ENCODE measurements around the gene PRKD1. TPM values are rescaled to one million over a fixed set of nuclear protein-coding genes. Genes with fewer than 3 reads are reported as not detected.
"Not testable (repeated sequence)": the region's sequence is repeated elsewhere in the genome, so short reads cannot be mapped to it uniquely, and the experiment has no call there.

Gene PRKD1
- total RNA-seq, 1 donor from 2014 or later, result 4.0 TPM

GRCh38 chr14:29724991-29725390 lies 202.7 kb downstream of the PRKD1 start:
- intact Hi-C loops (cut with DNase I), result no loop called here
- ATAC-seq (ENCODE audit: poor library complexity), result no peak

GRCh38 chr14:29722831-29723230 lies 204.8 kb downstream of the PRKD1 start:
- DNase-seq (no peak), ATAC-seq (ENCODE audit: poor library complexity) (no peak)
- intact Hi-C loops (cut with DNase I), result no loop called here

More at GRCh38 chr14:29724991-29725390, 202.7 kb downstream of the PRKD1 start:
- DNase-seq, result no peak

- no peak for ATAC-seq (ENCODE audit: poor library complexity)
- intact Hi-C loops (cut with DNase I), result no loop called here
- no peak for DNase-seq
These were observed 206.1 kb downstream of the PRKD1 start for GRCh38 chr14:29721586-29721985.

GRCh38 chr14:29717901-29718300 lies 209.7 kb downstream of the PRKD1 start:
- intact Hi-C loops (cut with DNase I), result loop anchor here (10.0 kb wide), 1 partner anchor 207 kb away; the partner anchor contains the start of gene PRKD1
- no peak for ATAC-seq (ENCODE audit: poor library complexity)
- DNase-seq, result no peak

GRCh38 chr14:29716150-29716549 lies 211.5 kb downstream of the PRKD1 start:
- intact Hi-C loops (cut with DNase I), result loop anchor here (10.0 kb wide), 1 partner anchor 209 kb away; the partner anchor contains the start of gene PRKD1
- ATAC-seq (ENCODE audit: poor library complexity) (no peak), DNase-seq (no peak)

GRCh38 chr14:29712601-29713000 lies 215.0 kb downstream of the PRKD1 start:
- DNase-seq, result no peak
- ATAC-seq (ENCODE audit: poor library complexity), result no peak
- intact Hi-C loops (cut with DNase I), result loop anchor here (10.0 kb wide), 1 partner anchor 212 kb away; the partner anchor contains the start of gene PRKD1

- DNase-seq, result no peak
- intact Hi-C loops (cut with DNase I), result loop anchor here (10.0 kb wide), 1 partner anchor 215 kb away; the partner anchor contains the start of gene PRKD1
- ATAC-seq (ENCODE audit: poor library complexity), result no peak
These were observed 217.6 kb downstream of the PRKD1 start for GRCh38 chr14:29710015-29710414.

- no peak for DNase-seq
- intact Hi-C loops (cut with DNase I), result no loop called here
- ATAC-seq (ENCODE audit: poor library complexity), result no peak
These were observed 218.2 kb downstream of the PRKD1 start for GRCh38 chr14:29709490-29709889.

- intact Hi-C loops (cut with DNase I), result no loop called here
- no peak for ATAC-seq (ENCODE audit: poor library complexity)
- no peak for DNase-seq
These were observed 220.9 kb downstream of the PRKD1 start for GRCh38 chr14:29706700-29707099.

- DNase-seq (no peak), ATAC-seq (ENCODE audit: poor library complexity) (no peak)
- intact Hi-C loops (cut with DNase I), result no loop called here
These were observed 221.8 kb downstream of the PRKD1 start for GRCh38 chr14:29705801-29706200.

- intact Hi-C loops (cut with DNase I); DNase-seq; ATAC-seq (ENCODE audit: poor library complexity): not testable (repeated sequence)
These were observed 238.1 kb downstream of the PRKD1 start for GRCh38 chr14:29689597-29689996.

- intact Hi-C loops (cut with DNase I), result no loop called here
- ATAC-seq (ENCODE audit: poor library complexity), result no peak
- DNase-seq, result no peak
These were observed 239.8 kb downstream of the PRKD1 start for GRCh38 chr14:29687866-29688265.

GRCh38 chr14:29687071-29687765 lies 240.4 kb downstream of the PRKD1 start:
- intact Hi-C loops (cut with DNase I), result no loop called here
- DNase-seq (no peak), ATAC-seq (ENCODE audit: poor library complexity) (no peak)

- intact Hi-C loops (cut with DNase I), result no loop called here
- ATAC-seq (ENCODE audit: poor library complexity) (no peak), DNase-seq (no peak)
These were observed 242.7 kb downstream of the PRKD1 start for GRCh38 chr14:29684926-29685325.

- DNase-seq (no peak), ATAC-seq (ENCODE audit: poor library complexity) (no peak)
- intact Hi-C loops (cut with DNase I), result no loop called here
These were observed 244.9 kb downstream of the PRKD1 start for GRCh38 chr14:29682789-29683188.

- intact Hi-C loops (cut with DNase I), result no loop called here
- ATAC-seq (ENCODE audit: poor library complexity) (no peak), DNase-seq (no peak)
These were observed 246.3 kb downstream of the PRKD1 start for GRCh38 chr14:29681316-29681715.

- ATAC-seq (ENCODE audit: poor library complexity), result no peak
- no peak for DNase-seq
- intact Hi-C loops (cut with DNase I), result no loop called here
These were observed 252.9 kb downstream of the PRKD1 start for GRCh38 chr14:29674566-29675285.

- intact Hi-C loops (cut with DNase I), result no loop called here
- ATAC-seq (ENCODE audit: poor library complexity) (no peak), DNase-seq (no peak)
These were observed 254.8 kb downstream of the PRKD1 start for GRCh38 chr14:29672831-29673230.

GRCh38 chr14:29671034-29671433 lies 256.6 kb downstream of the PRKD1 start:
- ATAC-seq (ENCODE audit: poor library complexity) (no peak), DNase-seq (no peak)
- intact Hi-C loops (cut with DNase I), result no loop called here

GRCh38 chr14:29668201-29668600 lies 259.4 kb downstream of the PRKD1 start:
- intact Hi-C loops (cut with DNase I), result no loop called here
- DNase-seq, result no peak
- no peak for ATAC-seq (ENCODE audit: poor library complexity)
